Measurements from ENCODE around the gene COL5A2. TPM values are rescaled to one million over a fixed set of nuclear protein-coding genes. Genes with fewer than 3 reads are reported as not detected.
A peak's percentile ranks its signal among the peaks of the same experiment; 100 is the strongest.

Gene COL5A2
- total RNA-seq, 2 donors from 2014 or later, result 99.4 to 135 TPM

GRCh38 chr2:189125195-189125594 lies 54.4 kb downstream of the COL5A2 start:
- no peaks in the 10 kb centered on the region for H3K9me3 ChIP-seq
- peaks cover 5 to 29% of the 10 kb centered on the region in 2 donors for H3K4me1 ChIP-seq (ENCODE audit: control insufficient read depth in 1 of 2, low read depth in 2 of 2)
- H3K36me3 ChIP-seq, result no peaks in the 10 kb centered on the region
- no peaks in the 10 kb centered on the region for H3K27me3 ChIP-seq (replicated peaks; ENCODE audit: insufficient read depth)
- H3K4me3 ChIP-seq, result no peak overlapping the region
- DNase-seq (ENCODE audit: low spot score), result no peak
- TF ChIP-seq, protein P1, sequence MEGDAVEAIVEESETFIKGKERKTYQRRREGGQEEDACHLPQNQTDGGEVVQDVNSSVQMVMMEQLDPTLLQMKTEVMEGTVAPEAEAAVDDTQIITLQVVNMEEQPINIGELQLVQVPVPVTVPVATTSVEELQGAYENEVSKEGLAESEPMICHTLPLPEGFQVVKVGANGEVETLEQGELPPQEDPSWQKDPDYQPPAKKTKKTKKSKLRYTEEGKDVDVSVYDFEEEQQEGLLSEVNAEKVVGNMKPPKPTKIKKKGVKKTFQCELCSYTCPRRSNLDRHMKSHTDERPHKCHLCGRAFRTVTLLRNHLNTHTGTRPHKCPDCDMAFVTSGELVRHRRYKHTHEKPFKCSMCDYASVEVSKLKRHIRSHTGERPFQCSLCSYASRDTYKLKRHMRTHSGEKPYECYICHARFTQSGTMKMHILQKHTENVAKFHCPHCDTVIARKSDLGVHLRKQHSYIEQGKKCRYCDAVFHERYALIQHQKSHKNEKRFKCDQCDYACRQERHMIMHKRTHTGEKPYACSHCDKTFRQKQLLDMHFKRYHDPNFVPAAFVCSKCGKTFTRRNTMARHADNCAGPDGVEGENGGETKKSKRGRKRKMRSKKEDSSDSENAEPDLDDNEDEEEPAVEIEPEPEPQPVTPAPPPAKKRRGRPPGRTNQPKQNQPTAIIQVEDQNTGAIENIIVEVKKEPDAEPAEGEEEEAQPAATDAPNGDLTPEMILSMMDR (IDR thresholded peaks at IDR 0.05), result no peak
- no peak overlapping the region for H3K27ac ChIP-seq
- no peak for ATAC-seq (ENCODE audit: insufficient number of reproducible peaks, low FRiP score, low read depth)

GRCh38 chr2:189124175-189124574 lies 55.4 kb downstream of the COL5A2 start:
- no peaks in the 10 kb centered on the region for H3K9me3 ChIP-seq
- no peak overlapping the region for H3K4me3 ChIP-seq
- ATAC-seq (ENCODE audit: insufficient number of reproducible peaks, low FRiP score, low read depth), result no peak
- no peaks in the 10 kb centered on the region for H3K27me3 ChIP-seq (replicated peaks; ENCODE audit: insufficient read depth)
- no peaks in the 10 kb centered on the region for H3K36me3 ChIP-seq
- peaks cover 4 to 18% of the 10 kb centered on the region in 2 donors for H3K4me1 ChIP-seq (ENCODE audit: control insufficient read depth in 1 of 2, low read depth in 2 of 2)
- no peak overlapping the region for H3K27ac ChIP-seq
- no peak for DNase-seq (ENCODE audit: low spot score)
- TF ChIP-seq, protein P1 (IDR thresholded peaks at IDR 0.05), result no peak

DNA sequence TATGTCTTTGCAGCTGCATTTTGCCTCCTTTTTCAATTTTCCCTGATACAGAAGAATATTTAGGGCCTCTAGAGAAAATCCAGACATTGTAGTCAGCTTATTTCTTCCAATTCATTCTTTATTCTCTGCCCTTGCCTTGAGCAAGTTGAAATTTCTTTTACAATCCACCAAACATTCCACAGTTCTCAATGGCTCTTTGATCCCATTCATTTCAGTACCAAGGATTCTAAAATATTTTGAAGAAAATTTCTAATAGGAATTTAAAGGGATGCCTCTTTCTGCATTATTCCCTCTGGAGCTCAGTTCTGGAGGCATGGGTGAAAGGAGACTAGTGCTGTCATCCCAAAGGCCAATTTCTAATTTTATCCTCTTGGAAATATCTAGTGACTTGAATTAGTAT lies 61.2 kb downstream of the COL5A2 start:
- TF ChIP-seq, protein P1 (IDR thresholded peaks at IDR 0.05), result no peak
- H3K27me3 ChIP-seq (replicated peaks; ENCODE audit: insufficient read depth), result no peaks in the 10 kb centered on the region
- H3K36me3 ChIP-seq, result no peaks in the 10 kb centered on the region
- no peak overlapping the region for H3K4me3 ChIP-seq
- H3K27ac ChIP-seq, result no peak overlapping the region
- ATAC-seq (ENCODE audit: insufficient number of reproducible peaks, low FRiP score, low read depth) (no peak), DNase-seq (ENCODE audit: low spot score) (no peak)
- peaks cover 13 to 44% of the 10 kb centered on the region in 2 donors for H3K4me1 ChIP-seq (ENCODE audit: control insufficient read depth in 1 of 2, low read depth in 2 of 2)
- no peaks in the 10 kb centered on the region for H3K9me3 ChIP-seq

GRCh38 chr2:189116979-189117378 lies 62.6 kb downstream of the COL5A2 start:
- no peak for DNase-seq (ENCODE audit: low spot score)
- no peaks in the 10 kb centered on the region for H3K27me3 ChIP-seq (replicated peaks; ENCODE audit: insufficient read depth)
- H3K36me3 ChIP-seq, result no peaks in the 10 kb centered on the region
- no peak for ATAC-seq (ENCODE audit: insufficient number of reproducible peaks, low FRiP score, low read depth)
- peaks cover 13 to 44% of the 10 kb centered on the region in 2 donors for H3K4me1 ChIP-seq (ENCODE audit: control insufficient read depth in 1 of 2, low read depth in 2 of 2)
- TF ChIP-seq, protein P1 (IDR thresholded peaks at IDR 0.05), result no peak
- no peaks in the 10 kb centered on the region for H3K9me3 ChIP-seq
- H3K27ac ChIP-seq, result no peak overlapping the region
- H3K4me3 ChIP-seq, result no peak overlapping the region

DNA sequence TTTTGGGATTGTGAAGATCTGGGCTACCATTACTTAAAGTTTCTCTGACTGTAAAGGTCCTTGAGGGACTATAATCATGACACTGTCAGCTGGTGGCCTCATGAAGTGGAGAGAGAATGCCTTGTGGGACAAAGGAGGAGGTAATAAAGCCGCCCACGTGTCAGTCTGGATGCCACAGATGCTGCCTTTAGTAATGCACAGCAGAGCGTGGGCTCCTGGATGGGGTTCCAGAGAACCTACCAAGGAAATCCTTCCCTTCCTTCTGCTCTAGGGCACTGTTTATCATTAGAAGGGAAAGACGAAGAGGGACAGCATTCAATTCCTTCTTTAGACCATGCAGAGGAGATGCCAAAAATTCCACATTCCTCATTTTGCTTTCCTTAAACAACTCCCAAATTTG lies 63.5 kb downstream of the COL5A2 start:
- Histone ChIP-seq H3K27me3 (replicated peaks; ENCODE audit: insufficient read depth) (no peaks in the 10 kb centered on the region), H3K4me1 (ENCODE audit: control insufficient read depth in 1 of 2, low read depth in 2 of 2) (peaks cover 13 to 44% of the 10 kb centered on the region in 2 donors), H3K36me3 (no peaks in the 10 kb centered on the region), H3K9me3 (no peaks in the 10 kb centered on the region), H3K27ac (peak overlapping the region; percentile 12 to 36), H3K4me3 (no peak overlapping the region)
- TF ChIP-seq, protein P1 (IDR thresholded peaks at IDR 0.05), result no peak
- DNase-seq (ENCODE audit: low spot score), result no peak
- no peak for ATAC-seq (ENCODE audit: insufficient number of reproducible peaks, low FRiP score, low read depth)
